ENCODE data around the gene EMID1.

Gene EMID1

DNA sequence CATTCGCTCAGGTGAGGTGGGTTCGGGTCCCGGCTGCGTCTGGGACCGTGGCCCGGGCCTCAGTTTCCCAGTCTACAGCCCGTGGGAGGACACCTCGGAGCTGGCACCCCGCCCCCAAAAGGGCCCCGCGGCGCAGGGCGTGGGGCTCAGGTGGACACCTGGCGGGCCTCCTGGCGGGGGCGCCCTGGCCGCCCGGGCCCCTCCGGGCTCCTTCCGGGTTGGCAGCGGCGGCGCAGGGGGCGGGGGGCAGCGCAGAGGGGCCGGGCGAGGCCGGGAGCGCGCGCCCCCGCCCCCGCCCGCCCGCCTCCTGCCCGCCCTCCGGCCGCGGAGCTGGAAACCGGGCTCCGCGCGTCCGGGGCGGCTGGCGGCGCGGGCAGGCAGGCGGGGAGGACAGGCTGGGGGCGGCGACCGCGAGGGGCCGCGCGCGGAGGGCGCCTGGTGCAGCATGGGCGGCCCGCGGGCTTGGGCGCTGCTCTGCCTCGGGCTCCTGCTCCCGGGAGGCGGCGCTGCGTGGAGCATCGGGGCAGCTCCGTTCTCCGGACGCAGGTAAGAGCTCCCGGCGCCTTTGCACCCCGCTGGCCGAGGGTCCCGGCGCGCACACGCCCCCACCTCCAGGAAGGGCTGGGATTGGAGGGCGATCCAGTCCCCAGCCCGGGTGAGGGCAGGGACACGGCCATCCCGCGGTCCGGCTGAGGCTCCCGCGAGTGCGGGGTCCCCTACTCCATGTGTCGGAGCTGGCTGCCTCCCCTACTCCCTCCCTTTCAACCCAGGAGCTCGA is at the start of gene EMID1:
TSS of gene EMID1 (plus strand) at position 303 of the 778 bp plus-strand sequence. CDS start at position 446, 143 bp downstream.
- no peak for DNase-seq (ENCODE audit: low spot score)

DNA sequence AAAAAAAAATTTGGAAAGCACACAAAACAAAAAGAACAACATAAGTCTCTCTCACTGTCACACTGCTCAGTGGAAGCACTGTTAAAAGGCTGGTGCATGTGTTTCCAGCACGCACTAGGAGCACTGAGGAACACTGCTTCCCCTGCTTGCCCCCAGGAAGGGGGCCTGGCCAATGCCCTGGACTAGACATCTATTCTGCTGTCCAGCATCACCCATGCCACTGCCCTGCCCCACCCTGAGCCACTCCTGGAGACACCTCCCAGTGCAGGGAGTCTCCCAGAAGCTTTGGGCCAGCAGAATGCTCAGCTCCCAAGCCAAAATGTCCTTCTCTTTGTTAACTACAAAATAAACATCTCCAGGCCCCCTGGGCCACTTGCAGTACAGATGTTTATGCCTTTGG is 49.7 kb upstream of the EMID1 start:
- no peak for DNase-seq (ENCODE audit: low spot score)

DNA sequence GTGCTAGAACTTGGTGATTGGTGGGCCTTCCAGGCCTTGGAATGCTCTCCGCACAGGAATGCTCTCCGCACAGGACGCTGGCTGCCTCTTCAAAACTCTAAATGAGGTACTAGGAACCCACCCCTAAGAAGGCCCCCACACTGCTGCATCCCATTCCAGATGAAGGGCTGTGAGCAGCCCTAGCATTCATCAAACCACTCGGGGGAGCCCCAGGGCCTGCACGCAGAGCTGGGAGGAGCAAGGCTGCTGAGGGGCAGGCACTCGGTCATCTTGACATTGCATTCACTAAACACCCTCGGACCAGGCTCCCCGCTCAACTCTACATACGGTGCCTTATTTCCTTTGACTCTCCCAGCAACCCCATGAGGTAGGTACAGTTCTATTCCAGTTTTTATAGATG is 49.2 kb upstream of the EMID1 start:
- DNase-seq (ENCODE audit: low spot score): no peak

DNA sequence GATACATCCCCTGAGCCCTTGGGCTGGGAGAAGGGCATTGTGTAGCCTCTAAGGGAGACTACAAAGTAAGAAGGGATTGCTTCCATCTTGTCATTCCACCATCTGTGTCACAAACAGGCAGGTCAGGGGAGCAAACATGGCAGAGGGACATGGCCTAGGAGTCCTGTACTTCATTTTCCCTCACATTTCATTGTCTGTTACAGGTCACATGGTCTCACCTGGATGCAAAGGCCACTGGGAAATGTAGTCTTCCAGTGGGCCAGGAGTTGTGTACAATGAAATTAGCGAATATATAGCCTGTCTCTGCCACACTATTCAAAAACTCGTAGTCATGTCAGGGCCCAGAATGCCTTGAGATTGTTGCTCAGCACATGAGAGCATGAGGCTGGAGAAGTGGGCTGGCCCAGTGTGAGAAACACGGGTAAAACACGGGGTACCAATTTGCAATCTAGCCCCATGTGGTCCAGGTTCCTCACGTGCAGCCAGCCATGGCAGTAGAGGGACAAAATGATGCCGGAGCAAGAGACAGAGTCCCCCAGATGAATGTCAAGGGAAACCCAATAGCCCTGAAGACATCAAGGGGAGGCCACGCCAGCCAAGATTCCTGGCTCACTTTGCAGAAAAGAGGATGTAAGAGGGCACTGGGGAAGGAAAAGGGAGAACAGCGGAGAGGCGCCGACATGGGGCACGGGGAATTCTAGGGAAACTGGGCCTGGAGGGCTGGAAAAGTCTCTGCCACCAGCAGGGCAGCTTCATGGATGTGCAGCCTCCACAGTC is 47.7 kb upstream of the EMID1 start:
- peak; percentile 9 for DNase-seq (ENCODE audit: low spot score)

DNA sequence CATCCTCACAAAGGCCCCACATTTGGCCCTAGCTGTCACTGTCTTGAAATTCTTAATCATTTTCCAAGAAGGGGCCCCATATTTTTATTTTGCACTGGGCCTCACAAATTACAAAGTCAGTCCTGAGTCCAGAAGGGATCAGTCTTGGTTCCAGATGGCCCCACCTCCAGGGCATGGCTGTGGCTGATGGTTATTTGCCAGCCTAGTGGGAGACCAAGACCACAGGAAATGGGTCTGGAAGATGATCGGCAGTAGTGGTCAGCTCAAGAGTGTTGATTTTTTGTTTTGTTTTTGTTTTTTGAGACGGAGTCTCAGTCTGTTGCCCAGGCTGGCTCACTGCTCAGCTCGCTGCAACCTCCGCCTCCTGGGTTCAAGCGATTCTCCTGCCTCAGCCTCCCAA is 47.1 kb upstream of the EMID1 start:
- peak; percentile 41 for DNase-seq (ENCODE audit: low spot score)

DNA sequence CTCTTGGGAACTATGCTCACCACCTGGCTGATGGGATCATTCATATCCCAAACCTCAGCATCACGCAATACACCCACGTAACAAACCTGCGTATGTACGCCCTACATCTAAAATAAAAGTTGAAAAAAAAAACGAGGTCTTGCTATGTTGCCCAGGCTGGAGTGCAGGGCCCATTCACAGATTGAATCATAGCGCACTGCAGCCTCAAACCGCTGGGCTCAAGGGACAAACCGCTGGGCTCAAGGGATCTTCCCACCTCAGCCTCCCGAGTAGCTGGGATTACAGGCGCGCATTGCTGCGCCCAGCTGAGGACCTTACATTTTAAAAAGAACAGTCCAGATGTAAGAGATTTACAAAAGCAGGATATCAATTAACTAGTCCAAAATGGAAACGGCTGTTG is 41.9 kb upstream of the EMID1 start:
- peak; percentile 42 for DNase-seq (ENCODE audit: low spot score)

DNA sequence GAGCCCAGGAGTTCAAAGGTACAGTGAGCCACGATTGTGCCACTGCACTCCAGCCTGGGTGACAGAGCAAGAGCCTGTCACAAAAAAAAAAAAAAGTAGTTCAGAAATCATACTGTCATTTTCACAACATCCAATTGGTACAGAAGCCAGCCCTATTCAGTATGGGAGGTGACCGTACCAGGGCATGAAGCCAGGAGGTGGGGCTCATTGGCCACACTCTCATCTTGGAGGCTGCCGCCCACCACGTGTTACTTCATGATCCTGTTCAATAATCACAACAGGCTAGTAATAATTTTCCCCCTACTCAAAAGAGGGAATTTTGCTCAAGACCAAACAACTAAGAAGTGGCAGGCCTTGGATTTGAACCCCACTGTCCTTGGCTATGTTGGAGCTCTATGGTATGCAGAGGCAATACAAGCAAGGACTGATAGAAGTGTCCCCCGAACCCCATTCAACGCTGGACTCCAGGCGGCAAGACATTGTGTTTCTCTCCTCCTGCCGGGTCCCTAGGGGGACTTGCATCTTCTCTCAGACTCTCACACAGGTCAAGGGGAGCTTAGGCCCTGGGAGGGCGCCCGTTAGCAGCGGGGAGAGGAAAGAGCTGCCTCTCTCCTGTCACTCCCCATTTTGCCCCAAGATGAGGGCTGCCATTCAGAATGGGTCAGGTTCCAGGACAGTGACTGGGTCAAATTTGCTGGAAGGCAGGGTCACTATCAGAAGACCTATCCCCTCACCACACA is 40.2 kb upstream of the EMID1 start:
- no peak for DNase-seq (ENCODE audit: low spot score)

DNA sequence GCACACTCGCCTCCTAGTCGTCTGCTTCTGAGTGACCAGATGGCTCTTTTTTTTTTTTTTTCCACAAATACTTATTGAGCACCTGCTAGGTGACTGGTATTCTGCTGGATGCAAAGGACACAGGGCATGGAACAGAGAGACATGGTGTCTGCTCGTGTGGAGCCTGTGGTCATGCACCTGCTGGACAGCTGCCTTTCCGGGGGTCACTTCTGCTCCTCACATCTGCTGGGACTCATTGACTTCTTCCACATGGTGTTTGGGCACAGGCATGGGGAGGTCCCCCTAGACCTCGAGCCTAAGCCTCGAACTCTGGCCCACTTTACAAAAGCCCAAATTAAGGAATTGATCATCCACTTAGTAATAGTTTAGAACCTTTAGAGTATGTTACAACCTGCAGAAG is 39.5 kb upstream of the EMID1 start:
- DNase-seq (ENCODE audit: low spot score): no peak

DNA sequence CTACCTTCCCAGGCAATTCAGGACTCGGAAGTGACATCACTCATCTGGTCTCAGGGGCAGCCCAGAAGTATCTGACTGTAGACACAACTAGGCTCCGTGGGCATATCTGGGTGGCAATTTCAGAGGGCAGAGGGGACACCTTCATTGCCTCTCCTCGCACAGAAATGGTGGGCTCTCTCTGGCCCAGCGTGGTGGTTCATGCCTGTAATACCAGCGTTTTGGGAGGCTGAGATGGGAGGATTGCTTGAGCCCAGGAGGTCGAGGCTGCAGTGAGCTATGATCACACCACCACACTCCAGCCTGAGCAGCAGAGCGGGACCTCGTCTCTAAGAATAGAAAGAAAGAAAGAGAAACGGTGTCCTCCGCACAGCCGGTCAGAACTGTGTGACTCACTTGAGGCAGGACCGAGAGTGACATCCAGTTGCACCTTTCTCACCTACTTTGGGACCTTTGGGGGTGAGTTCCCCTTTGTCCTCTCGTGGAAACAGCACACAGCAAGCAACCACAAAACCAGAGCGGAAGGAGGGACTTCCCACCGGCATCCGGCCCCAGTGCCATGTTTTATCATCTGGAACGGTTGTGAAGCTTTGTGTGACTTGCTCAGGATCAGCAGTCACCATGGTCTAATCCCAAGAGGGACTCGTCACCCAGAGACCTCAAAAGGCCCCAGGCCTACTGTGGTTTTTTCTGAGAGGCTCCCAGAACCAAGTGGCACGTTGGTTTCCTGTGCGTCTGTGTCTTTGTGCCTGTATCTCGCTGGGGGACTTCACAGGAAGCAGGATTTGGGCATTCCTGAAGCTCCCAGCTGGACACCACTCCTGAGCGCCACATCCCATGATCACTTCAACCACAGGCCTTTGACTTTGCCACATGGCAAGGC is 38.4 kb upstream of the EMID1 start:
- no peak for DNase-seq (ENCODE audit: low spot score)

DNA sequence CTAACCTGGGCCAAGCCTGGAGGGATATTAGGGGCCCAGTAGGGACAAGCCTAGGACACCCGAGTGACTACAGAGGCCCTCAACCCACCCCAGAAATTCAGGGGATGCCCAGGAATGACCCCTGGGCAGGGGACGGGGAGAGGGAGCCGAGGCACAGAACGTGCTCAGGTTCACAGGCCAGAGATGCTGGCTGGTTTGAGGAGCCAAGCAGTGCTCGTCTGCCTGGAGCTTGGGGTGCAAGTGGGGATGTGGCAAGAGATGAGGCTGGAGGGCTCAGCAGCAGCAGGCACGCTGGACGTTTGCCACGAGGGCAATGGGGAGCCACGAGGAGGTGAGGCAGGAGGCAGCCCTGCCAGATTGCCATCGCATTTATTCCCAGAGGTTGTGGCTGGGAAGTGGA is 34.0 kb upstream of the EMID1 start:
- DNase-seq (ENCODE audit: low spot score): no peak

DNA sequence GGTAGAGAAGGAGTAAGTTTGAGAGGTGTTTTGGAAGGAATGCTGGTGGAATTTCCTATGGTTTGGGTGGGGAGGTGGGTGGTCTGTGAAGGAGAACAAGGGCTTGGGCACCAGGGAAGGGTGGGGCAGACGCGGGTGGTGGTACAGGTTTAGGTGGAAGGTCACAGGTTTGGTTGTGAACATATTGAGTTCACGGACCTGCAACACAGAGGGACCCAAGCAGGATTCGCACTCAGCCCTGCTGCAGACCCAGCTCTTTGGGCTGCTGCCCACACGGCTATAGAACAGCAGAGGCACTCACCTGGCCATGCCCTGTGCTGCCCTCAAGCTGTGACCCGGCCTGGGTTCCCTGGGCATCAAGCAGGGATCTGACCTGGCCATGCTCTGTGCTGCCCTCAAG is 33.5 kb upstream of the EMID1 start:
- no peak for DNase-seq (ENCODE audit: low spot score)

DNA sequence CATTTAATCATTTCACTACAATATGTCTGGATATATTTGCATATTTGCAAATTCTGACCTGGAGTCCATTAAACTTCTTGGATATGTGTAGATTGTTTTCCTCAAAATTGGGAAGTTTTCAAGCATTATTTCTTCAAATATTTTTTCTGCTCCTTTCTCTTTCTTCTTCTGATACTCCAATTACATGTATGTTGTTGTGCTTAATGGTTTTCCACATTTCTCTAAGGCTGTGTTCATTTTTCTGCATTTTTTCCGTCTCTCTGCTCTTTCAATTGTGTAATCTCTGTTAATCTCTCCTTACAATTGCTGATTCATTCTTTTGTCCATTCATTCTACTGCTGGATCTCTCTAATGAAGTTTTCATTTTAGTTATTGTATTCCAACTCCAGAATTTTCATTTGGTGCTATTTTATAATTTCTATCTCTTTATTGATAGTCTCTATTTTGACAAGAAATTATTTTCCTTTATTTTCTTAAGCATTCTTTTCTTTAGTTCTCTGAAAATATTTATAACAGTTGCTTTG is 30.3 kb upstream of the EMID1 start:
- no peak for DNase-seq (ENCODE audit: low spot score)

DNA sequence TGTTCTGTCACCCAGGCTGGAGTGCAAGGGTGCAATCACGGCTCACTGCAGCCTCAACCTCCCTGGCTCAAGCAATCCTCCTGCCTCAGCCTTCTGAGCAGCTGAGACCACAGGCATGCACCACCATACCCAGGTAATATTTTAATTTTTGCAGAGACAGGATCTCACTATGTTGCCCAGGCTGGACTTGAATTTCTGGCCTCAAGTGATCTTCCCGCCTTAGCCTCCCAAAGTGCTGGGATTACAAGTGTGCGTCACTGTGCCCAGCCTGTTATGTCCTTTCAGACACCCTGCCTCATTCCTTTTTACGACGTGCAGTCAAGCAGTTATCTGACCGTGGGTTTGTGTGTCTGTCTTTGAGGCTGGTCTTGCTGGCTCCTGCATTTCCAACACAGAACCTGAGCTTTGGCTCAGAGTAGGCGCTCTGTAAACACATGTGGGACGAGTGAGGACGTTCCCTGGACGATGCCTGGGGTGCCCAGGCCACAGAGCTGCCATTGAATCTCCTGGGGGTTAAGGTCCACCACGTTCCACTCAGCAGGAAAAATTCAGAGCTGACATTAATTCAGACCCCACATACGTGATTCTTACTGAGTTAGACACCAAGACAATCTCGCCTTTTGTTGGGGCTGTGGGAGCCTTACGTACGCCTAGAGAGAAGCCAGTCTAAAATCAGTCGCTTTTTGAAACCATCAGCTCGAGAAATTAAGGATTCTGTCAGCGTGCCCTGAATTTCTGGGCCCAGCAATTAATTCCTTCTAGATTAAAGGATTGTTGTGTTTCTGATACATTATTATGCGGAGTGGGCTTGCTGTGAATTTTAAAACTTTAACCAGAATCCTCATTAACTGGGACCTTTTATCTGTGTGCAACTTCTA is 21.5 kb upstream of the EMID1 start:
- DNase-seq (ENCODE audit: low spot score): no peak

DNA sequence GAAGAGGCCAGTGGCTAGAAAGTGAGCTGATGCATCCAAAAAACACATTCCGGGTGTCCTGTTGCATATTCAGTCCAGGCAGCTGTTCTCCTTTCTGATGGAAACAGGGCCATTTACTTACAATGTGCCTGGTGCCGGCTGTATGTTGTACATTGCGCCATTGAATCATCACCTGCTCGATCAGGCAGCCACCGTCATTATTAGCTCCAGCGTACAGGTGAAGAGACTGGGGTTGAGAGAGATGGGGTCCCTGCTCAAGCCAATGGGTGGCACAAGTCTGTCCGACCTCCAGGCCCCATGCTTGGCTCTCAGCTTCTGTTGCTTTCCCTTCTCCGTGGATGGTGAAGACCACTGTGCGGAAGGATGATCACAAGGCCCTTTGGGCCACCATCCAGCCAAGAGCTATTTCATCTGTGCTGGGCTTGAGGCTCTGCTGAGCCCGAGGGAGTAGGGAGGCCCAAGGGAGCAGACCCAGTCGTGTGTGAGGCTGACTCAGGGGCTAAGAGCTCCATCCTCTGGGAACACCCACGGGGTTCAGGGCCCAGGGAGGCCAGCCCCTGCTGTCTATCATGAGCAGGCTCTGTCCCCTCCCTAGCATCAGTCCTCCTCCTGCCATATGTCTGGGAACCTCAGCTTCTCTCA is 20.7 kb upstream of the EMID1 start:
- DNase-seq (ENCODE audit: low spot score): no peak

DNA sequence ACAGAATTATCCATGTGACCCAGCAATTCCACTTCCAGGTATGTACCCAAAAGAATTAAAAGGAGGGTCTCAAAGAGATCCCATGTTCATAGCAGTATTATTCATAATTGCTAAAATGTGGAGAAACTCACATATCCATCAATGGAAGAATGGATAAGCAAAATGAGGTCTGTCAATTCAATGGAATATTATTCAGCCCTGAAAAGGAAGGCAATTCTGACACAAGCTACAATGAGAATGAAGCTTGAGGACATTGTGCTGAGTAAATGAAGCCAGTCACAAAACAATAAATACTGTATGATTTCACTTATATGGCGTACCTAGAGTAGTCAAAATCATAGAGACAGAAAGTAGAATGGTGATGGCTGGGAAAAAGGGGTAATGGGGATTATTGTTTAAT is 19.4 kb upstream of the EMID1 start:
- DNase-seq (ENCODE audit: low spot score): no peak

DNA sequence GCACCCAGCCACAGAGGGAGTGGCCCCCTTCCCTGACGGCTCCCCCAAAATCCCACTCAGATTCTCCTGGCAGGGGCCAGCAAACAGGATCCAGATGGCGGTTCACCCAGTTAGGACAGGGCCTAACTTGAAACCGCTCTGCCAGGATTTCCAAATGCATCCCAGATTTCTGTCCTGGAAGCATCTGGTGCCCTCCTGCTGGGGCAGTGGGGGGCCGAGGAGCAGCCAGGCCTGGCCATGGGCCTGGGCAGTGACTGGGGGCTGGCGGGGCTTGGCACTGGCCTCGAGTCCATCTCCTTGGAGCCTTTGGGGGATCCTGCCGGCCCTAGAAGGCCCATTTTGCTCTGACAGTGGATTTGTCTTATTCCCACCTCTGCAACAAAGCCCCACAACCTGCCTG is 17.9 kb upstream of the EMID1 start:
- no peak for DNase-seq (ENCODE audit: low spot score)

DNA sequence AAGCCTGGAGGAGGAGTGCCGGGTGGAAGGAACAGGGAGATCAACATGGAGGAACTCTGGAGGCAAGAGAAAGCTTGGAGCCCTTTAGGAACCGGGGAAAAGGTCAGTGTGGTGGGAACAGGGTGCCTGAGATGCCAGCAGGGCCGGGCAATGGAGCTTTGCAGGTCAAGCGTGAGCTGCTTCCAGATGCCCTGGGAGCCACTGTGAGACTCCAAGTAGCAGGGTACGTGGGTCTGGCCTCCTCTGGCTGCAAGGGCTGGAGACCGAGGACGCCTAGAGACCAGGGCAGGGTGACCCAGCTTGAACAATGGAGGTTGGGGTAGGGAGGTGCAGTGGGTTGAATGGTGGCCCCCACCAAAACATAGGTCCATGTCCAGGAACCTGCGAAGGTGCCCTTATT is 15.6 kb upstream of the EMID1 start:
- DNase-seq (ENCODE audit: low spot score): peak; percentile 58

DNA sequence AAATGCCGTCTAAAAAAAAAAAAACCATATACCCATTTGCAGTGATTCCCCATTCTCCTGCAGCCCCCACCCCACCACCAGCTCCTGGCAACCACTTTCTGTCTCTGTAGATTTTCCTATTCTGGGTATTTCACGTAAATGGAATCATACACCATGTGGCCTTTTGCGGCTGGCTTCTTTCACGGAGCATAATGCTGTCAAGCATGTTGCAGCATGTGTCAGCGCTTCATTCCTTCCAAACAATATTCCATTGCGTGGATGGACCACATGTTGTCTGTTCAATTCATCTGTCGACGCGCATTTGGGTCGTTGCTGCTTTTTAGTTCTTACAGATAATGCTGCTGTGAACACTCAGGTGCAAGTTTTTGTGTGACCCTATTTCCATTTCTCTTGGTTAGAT is 14.8 kb upstream of the EMID1 start:
- DNase-seq (ENCODE audit: low spot score): no peak

DNA sequence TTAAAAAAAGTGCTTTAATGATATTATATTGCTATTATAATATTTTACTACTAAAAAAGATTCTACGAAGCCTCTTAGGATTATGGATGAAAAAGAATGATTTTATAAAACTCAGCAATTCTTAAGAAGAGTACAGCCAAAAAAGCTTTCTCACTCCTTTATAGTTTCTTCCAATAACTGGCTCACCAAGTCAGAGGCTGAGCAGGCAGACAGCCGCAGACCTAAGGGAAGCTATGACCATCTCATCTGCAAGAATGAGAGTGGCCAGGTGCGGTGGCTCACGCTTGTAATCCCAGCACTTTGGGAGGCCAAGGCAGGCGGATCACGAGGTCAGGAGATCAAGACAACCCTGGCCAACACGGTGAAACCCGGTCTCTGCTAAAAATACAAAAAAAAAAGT is 12.7 kb upstream of the EMID1 start:
- no peak for DNase-seq (ENCODE audit: low spot score)

DNA sequence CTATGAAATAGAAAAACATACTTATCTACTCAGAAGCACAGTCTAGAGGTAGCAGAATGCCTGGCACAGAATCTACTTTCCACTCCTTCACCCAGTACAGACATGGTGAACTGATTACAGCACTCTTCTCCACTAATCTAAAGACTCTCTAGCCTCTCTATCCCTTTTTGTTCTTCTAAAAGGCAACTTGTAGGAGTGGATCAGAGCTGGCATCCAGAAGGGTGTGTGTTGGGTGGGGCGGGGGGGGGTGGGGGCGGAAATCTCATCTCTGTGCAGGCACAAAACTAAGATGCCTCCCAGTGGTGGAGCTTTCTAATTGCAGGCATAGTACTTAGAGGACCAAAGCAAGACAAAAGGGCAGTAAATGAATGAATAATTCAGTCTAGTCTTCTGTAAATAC is 11.5 kb upstream of the EMID1 start:
- DNase-seq (ENCODE audit: low spot score): no peak

Measured in left forelimb (tissue), 1 donor.